HG02943 (cell line): ENCODE data around the gene ZFYVE27.
"Not testable (repeated sequence)": the region's sequence is repeated elsewhere in the genome, so short reads cannot be mapped to it uniquely, and the experiment has no call there.

ENCODE experiments used
- ATAC-seq: cut with Tn5 transposase; IDR thresholded peaks from one replicate; pipeline ENCODE4 v1.9.1; 2021; ENCODE audit warnings: mild to moderate bottlenecking, low read depth, moderate library complexity; ENCODE audit not compliant: unreplicated experiment

Gene ZFYVE27, protein sequence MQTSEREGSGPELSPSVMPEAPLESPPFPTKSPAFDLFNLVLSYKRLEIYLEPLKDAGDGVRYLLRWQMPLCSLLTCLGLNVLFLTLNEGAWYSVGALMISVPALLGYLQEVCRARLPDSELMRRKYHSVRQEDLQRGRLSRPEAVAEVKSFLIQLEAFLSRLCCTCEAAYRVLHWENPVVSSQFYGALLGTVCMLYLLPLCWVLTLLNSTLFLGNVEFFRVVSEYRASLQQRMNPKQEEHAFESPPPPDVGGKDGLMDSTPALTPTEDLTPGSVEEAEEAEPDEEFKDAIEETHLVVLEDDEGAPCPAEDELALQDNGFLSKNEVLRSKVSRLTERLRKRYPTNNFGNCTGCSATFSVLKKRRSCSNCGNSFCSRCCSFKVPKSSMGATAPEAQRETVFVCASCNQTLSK

DNA sequence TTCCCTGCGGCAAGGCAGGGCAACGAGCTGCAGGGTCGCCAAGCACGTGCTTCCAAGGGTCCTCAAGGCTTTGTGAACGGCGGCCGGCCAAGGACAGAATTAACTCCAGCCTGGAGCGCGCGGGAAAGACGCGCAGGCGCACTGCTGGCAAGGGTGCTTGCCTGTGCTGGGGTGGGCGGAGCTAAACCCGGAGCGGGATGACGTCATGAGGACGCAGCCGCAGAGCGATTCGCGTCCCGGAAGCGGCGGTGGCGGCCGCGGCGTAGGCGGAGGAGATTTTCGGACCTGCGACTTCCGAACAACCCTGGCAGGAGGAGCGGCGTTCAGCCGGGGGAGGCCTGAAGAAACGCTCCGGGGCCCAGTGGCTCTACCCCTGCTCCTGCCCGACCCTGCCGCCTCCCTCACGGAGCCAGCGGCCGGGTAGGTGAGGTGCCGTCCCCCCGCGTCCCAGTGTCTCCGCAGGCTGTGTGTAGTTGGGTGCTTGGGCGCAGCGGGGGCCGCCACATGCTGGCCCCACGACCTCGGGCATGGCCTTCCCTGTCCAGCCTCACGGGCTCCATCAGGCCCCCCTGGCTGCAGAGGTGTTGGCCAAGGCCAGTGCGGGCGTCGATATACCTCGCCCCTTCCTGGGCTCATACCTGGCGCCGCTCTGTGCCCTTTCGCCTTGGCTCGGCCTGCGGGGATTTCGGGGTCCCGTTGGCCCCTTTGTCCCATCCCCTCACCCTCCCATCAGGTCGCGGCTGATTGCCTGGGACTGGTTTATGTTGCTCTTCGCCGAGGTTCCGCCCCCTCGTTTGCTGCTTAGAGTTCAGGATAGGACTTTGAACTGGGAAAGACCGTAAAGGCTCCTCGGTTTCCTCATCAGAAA lies at the start of gene ZFYVE27:
Gene ZFYVE27 (plus strand): TSS at position 227 of the 868 bp plus-strand sequence. CDS start 1,350 bp downstream, outside the sequence.
- ATAC-seq, result peak; percentile 86

DNA sequence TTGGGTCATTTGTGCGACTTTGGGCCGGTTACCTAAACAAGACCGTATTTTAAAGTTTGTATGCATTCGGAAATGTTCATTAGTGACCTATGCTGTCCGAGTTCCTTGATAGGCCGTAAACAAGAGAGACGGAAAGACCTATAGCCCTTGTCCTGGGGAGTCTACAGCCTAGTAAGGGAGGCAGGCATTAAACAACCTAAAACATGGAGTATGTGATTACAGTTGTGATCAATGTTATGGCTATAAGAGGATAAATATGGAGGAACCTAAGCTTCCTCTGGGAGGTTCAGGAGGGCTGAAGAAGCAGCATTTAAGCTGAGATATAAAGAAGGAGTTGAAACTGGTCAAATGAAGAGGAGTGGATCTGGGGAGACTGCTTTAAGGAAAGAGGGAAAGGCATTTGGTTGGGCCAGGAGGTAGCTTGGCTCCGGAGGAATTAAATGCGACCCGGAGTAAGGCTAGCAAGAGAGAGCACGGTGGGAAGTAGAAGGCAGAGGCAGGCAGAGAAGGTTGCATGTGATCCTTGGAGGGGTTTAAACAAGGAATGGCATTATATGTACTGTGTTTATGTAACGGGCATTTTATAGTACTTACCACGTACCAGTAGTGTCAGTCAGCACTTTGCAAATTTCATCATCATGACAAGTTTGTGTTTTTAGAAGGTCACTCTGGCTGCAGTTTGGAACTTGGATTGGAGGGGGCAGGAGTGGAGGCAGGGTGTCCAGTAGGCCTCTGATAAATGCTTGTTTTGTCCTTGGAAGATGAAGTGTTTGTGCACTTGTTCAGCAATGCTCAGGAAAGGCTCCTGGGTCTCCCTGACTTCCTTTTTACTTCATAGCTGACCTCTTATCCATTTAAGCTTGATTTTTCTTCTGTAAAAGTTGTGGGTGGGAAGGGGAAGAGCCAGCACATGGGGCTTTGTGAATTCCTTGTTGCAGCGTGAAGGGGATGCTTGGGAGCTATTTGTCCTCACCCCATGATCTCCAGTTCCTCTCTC lies 48.8 kb upstream of the ZFYVE27 start:
- no peak for ATAC-seq

DNA sequence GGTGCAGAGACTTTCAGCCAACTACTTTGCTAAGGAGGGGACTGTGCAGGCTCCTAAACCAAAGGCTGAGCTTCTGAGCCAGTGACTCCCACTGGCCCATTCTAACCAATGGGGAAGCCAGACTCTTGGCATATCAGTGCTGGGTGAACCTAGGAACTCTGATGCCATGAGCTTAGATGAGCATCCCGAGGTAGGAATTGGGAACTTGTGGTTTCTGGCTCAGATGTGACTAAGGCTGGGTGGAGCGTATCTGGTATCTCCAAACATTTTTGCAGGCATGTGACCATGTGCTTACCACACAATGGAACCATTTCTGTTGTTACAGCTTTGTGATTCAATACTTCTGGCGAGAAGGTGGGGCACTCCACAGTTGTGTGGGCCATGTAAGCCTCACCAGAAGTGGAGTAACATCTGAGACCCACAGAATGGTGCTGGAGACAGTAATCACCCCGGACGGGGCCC lies 47.3 kb upstream of the ZFYVE27 start:
- no peak for ATAC-seq

DNA sequence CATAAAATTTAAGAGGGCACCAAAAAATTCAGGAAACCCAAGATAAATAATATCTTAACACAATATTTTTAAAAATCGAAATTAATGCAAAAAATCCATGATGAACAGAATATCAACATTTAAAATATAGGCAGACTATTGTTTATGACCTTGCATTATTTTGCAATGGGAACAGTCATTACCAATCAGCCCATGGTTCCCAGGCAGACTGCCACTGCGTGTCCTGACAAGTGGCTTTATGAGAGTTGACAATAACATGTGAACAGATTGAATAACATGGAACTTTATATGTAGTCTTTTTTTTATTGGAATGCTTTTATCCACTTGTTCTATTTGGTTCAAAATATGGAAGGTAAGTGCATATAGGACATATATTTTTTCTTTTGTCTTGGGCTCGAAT lies 46.8 kb upstream of the ZFYVE27 start:
- no peak for ATAC-seq

DNA sequence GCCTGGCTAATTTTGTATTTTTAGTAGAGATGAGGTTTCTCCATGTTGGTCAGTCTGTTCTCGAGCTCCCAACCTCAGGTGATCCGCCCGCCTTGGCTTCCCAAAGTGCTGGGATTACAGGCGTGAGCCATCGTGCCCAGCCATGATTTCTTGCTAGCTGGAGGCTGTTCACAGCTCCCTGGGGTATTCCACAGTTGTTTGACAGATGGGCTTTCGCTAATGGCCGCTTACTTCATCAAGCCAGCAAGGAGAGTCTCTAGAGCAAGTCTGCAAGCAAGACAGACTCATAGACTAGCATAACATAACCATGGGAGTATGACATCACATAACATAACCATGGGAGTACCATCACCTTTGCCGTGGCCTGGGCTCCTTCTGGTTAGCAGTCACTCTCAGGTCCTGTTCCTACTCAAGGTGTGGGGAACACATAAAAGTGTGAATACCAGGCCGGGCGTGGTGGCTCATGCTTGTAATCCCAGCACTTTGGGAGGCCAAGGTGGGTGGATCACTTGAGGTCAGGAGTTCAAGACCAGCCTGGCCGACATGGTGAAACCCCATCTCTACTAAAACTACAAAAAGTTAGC lies 38.8 kb upstream of the ZFYVE27 start:
- not testable (repeated sequence) for ATAC-seq

DNA sequence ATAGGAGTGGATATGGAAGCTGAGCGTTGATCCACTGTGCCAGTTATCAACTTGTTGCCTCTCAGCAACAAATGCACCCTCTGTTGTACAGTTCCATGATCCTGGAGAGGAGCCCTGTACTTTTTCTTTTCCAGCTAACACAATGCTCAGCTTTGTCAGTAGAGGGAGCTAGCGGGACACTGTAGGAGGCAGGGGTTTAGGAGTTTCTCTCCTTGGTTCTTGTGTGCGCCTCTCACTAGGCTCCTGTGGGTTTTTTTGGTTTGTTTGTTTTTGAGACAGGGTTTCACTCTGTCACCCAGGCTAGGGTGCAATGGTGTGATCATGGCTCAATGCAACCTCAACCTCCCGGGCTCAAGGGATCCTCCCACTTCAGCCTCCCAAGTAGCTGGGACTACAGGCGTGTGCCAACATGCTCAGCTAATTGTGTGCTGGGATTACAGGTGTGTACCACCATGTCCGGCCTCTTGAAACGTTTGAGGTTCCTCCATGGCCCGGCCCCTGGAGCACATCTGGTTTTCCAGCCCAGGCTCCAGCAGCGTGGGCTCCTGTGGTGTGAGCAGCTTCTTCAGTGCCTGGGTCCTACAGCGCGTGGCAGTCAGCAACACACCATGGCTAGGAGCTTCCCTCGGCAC lies 35.4 kb upstream of the ZFYVE27 start:
- no peak for ATAC-seq

DNA sequence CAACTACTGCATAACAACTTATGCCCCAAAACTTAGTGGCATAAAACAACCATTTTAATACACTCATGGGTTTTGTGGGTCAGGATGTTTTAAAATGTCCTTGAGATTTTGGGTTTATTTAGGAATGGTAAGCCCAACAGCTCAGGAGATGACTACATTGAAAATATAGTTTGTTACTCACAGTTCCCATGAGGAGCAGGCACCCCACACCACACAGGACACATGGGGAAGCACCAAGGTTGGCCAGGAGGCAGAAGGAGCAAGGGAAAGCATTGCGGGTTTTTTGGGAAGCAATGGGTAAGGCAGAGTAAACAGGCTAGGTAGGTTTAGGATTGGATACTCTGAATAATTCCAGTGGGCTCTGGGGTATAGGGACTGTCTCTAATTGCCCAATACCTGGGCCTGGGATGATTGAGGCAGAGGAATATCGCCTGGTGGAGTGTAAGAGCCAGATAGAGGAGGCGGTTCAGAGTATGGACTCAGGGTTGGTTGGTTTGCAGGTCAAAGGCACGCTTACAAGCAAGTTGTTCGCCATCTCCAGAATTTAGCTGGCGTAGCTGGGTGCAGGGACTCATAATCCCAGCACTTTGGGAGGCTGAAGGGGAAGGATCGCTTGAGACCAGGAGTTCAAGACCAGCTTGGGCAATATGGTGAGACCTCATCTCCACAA lies 33.4 kb upstream of the ZFYVE27 start:
- ATAC-seq, result no peak

DNA sequence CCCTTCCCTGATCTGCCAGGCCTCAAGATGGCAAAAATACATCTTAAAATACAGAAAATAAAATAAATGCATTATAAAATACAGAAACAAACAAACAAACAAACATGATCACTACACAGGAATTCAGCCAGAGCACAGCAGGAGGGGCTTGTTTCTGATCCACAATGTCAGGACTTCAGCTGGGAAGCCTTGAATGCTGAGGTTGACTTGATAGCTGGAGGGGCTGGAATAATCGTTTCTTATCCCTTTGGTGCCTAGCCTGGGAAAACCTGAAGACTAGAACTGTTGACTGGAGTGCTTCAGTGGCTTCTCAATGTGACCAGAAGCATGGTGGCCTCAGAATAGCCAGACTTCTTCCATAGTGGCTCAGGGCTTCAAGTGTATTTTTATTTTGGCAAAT lies 32.6 kb upstream of the ZFYVE27 start:
- ATAC-seq, result no peak

DNA sequence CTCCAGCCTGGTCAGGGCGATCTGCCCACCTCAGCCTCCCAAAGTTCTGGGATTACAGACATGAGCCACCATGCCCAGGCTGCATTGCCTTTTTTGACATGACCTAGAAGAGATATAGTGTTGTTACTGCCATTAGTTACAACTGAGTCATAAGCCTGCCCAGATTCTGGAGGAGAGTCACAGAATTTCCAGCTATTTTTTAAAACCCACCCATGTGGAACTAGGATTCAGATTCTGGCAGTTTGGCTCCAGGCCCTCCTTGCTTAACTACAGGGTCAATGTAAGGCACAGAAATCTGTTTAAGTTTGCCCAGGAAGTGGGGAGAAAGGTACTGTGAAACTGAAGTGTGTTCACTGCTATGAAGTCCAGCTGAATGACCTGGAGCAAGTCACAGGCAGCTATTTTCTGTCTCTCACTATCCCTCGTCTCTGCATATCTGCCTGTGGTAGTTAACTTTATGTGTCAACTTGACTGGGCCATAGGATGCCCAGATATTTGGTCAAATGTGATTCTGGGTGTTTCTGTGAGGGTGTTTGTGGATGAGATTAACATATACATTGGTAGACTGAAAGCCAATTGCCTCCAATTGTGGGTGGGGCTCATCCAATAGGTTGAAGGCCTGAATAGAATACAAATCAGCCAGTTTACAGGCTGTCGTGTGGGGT lies 31.8 kb upstream of the ZFYVE27 start:
- ATAC-seq, result no peak

DNA sequence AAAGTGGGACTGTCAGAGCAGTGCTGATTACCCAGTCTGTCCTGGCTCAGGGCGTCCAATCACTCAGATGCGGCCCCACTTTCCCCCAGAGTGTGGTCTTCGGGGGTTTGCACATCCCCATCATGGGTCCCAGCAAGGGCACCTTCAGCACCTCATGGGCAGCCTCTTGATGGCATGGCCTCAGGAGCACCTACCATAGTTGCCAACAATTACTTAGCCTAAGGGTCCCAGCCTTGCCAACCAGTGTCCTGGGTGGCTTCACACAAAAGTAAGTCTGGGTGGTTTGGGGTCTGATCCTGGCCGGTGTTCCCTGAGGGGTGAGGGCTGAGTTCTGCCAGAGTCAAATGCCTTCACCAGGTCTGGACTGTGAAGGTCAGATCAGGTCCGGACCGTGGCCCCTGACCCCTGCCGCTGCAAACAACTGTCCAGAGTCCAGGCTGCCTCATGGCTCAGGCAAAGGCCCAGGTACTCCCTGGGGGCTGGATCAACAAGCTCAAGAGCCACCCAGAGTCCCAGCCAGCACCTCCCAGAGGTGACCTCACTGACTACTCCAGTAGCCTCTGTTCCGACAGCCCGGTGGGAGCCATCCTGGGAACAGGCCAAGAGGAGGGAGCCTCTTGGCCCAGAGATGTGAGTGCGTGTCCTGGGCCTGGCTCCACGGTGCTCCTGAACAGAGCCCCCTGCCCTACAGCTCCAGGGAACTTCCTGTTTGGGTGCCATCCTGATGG lies 29.6 kb upstream of the ZFYVE27 start:
- ATAC-seq, result no peak

DNA sequence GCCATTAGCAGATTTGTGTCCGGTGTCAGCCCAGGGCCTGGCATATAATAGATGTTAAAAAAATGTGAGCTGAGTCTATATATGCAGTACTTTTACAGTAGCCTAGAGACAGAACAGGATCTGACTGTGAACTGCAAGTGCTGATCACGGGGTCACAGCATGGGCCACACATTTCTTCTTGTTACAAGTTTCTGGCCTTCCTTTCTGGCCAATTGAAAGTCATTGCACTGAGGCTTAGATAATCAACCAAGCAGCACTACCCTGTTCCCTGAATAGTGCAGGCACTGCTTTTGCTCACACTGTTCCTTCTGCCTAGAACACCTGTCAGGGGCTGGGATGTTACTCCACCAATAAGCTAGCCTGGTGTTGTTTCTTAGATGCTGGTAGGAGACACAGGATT lies 28.8 kb upstream of the ZFYVE27 start:
- ATAC-seq, result no peak

DNA sequence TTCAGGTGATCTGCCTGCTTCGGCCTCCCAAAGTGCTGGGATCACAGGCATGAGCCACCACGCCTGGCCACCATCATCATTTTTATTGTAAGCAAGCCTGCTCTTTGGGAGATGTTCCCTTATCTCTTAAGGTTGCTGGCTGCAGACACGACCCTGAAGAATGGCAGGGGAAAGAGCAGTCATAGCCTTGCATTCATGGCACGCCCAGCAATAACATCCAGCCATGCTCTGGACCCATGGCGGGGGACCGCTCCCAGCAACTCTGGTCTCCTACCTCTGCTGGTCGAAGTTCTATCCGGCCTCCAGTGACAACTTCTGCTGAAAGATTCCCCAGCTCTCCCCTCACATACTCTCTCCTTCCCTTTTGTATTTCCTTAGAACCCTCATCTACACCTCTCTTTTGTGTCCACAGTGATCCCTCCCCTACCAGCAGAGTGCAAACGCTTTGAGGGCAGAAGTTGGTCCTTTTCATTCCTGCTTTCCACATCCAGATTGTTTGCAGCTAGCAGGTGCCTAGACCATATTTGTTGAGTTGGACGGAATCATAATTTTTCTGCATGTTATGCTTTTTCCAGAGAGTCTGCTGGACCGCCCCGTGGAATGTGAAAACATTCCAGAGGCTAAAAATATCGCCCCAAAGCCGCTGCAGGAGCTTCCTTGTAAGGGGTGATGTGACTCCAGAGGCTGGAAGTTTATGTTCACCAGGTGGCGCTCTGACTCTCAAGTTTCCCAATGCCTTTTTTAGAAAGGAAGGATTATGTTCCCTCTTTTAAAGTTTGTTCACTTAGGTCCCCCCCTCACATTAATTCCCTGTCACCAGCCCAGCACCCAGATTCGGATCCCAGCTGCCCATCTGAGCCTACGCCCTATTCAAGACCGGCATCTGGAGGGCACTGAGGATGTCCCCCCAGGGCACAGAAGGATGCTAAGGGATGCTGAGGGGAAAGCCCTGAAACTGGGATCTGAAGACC lies 27.7 kb upstream of the ZFYVE27 start:
- no peak for ATAC-seq

DNA sequence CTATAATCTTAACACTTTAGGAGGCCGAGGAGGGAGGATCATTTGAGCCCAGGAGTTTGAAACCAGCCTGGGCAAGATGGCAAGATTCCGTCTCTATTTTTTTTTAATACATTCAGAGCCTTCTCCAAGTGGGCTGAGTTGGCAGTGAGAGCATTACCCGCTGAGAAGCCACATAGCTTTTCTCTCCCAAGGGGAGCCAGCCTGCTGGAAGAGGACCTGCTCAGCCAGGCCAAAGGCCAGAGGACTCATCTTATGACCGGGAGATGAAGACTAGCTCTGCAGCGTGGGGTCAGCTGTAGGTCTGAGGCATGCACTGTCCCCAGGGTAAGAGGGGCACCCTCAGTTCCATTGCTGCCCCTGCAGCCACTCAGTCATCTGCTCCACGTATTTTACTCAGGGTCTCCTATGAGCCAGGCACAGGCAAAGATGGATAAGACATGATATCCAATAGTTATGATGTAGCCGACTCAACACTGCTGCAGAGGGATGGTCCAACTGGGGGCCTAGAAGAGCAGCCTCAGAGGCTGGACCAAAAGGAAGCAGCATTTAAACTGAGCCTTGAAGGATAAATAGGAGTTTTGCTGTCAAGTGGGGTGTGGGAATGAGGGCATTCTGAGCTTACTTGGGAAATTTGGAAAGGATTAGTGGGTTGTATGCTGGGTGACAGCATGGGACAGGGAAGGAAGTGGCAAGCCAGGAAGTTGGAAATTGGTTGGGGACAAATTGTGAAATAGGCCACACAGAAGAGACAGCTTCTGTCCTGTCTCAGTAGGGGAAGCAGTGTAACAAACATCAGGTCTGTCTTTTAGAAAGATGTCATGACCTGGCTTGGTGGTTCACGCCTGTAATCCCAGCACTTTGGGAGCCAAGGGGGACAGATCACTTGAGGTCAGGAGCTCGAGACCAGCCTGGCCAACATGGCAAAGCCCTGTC lies 25.0 kb upstream of the ZFYVE27 start:
- ATAC-seq, result no peak

DNA sequence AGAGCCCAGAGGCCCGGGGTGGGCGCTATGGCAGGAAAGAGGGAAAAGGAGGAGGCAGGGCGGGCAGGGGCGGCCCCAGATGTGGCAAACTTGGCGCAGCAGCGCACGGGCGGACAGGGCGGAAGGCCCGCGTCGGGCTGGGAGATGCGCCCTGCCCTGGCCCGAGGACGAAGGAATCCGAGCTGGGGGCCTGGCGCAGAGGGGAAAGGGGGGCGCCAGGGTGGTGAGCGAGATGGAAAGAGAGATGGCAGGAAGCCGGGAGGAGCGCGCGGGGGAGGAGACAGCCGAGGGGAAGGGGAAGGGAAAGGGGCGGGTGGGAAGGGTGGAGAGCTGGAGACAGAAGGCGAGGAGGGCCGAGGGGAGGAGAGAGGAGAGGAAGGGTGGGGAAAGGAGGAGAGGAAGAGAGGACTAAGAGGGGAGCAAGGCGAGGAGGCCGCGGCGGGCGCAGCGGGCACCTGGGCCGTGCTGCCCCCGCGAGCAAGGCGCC lies 23.5 kb upstream of the ZFYVE27 start, which contains the start of gene MARVELD1:
Gene MARVELD1 (plus strand): TSS at position 392 of the 487 bp plus-strand sequence. CDS start 147 bp downstream, outside the sequence.
- ATAC-seq, result no peak

DNA sequence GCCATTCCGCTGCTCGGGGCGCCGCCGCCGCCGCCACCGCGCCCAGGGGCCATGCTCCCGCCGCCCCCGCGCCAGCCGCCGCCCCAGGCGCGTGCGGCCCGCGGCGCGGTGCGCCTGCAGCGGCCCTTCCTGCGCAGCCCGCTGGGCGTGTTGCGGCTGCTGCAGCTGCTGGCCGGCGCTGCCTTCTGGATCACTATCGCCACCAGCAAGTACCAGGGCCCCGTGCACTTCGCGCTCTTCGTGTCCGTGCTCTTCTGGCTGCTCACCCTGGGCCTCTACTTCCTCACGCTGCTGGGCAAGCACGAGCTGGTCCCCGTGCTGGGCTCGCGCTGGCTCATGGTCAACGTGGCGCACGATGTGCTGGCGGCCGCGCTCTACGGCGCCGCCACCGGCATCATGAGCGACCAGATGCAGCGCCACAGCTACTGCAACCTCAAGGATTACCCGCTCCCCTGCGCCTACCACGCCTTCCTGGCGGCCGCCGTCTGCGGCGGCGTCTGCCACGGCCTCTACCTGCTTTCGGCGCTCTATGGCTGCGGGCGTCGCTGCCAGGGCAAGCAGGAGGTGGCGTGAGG lies 23.0 kb upstream of the ZFYVE27 start:
- ATAC-seq, result peak; percentile 55
